Panc1 (cell line): ENCODE data around the gene SHBG. TPM values are rescaled to one million over a fixed set of nuclear protein-coding genes. Genes with fewer than 3 reads are reported as not detected.

Experiments used
- ATAC-seq: fragments of 200-7000 bp; cut with Tn5 transposase; 2 replicates; pipeline ENCODE4 v1.9.1; 2020; ENCODE audit warnings: mild to moderate bottlenecking, moderate library complexity
- BruUV-seq: library from RNA; stranded (reverse); fragments of 400-500 nt; replicated peaks from 2 replicates; lab custom pipeline; 2021; lab: Mats Ljungman, UMichigan
- CTCF ChIA-PET: fragments of 300-600 bp; sonication (Branson Sonifier 250); formaldehyde crosslinking; loops from one replicate; lab custom pipeline; 2022; ENCODE audit warnings: antibody characterized with exemption; lab: Charles Lee
- POLR2A ChIA-PET: fragments of 300-600 bp; sonication (Branson Sonifier 250); formaldehyde crosslinking; loops from one replicate; lab custom pipeline; 2022; ENCODE audit warnings: antibody characterized with exemption; lab: Charles Lee
- DNase-seq: peaks from one replicate; pipeline ENCODE4 v3.0.0-alpha.2; 2010; ENCODE audit warnings: low read depth, low spot score
- H3K27ac ChIP-seq: 2 replicates; pipeline ENCODE4 v1.5.1; 2011; ENCODE audit warnings: mild to moderate bottlenecking, low read length, inconsistent platforms
- H3K27me3 ChIP-seq: fragments of 200-500 bp; sonication (Bioruptor generic); 2 replicates; pipeline ENCODE4 v1.6.0; 2014; ENCODE audit warnings: low read length, inconsistent platforms; ENCODE audit not compliant: control insufficient read depth, insufficient read depth
- H3K36me3 ChIP-seq: fragments of 200-500 bp; sonication (Bioruptor generic); 2 replicates; pipeline ENCODE4 v1.5.1; 2014; ENCODE audit warnings: inconsistent platforms, mild to moderate bottlenecking, low read length, moderate library complexity; ENCODE audit not compliant: control insufficient read depth, insufficient read depth
- H3K4me1 ChIP-seq: 2 replicates; pipeline ENCODE4 v1.5.1; 2011; ENCODE audit warnings: inconsistent platforms, mild to moderate bottlenecking, low read length, moderate library complexity; ENCODE audit not compliant: control insufficient read depth, insufficient read depth
- H3K4me3 ChIP-seq, 2 experiments: 2 replicates each; pipeline ENCODE4 v1.5.1; 2011 to 2012; ENCODE audit warnings: low read depth in 2 of 2, low read length in 2 of 2, mild to moderate bottlenecking in 2 of 2, inconsistent platforms in 1 of 2, moderate library complexity in 1 of 2
- H3K9me3 ChIP-seq: fragments of 200-500 bp; sonication (Bioruptor generic); 2 replicates; pipeline ENCODE4 v1.5.1; 2014; ENCODE audit warnings: low read depth, mild to moderate bottlenecking, inconsistent platforms, low read length, moderate library complexity; ENCODE audit not compliant: control insufficient read depth, insufficient read depth
- CTCF ChIP-seq: fragments of 450-650 bp; IDR thresholded peaks from 2 replicates; pipeline ENCODE4 v1.5.1; 2017; ENCODE audit warnings: mild to moderate bottlenecking
- POLR2AphosphoS5 ChIP-seq: IDR thresholded peaks from 2 replicates; pipeline ENCODE4 v1.6.1; 2012; ENCODE audit warnings: mild to moderate bottlenecking, low read depth, low read length, moderate library complexity
- SIN3A ChIP-seq: IDR thresholded peaks from 2 replicates; pipeline ENCODE4 v1.6.1; 2012; ENCODE audit warnings: low read depth, mild to moderate bottlenecking, low read length, moderate library complexity, borderline replicate concordance; ENCODE audit not compliant: insufficient read depth
- TCF7L2 ChIP-seq: IDR thresholded peaks from 2 replicates; pipeline ENCODE4 v1.6.1; 2011; ENCODE audit warnings: mild to moderate bottlenecking, low read depth, low read length, inconsistent platforms
- in situ Hi-C: cut with HindIII; loops from 2 replicates; pipeline ENCODE4 v1.10.0; 2016; ENCODE audit warnings: low sequenced_read_pairs, low pct_unique_long_range_greater_than_20kb
- intact Hi-C: fragments of 100-400 bp; cut with micrococcal nuclease; formaldehyde crosslinking; loops from one replicate; pipeline ENCODE4 v1.10.0; 2022; ENCODE audit not compliant: unreplicated experiment
- total RNA-seq: library from RNA; stranded (reverse); gene quantifications from one replicate; pipeline ENCODE4 v1.2.1, GENCODE V29; 2021; ENCODE audit not compliant: unreplicated experiment
- TF ChIP-seq, protein P1 (sequence below), 2 experiments: IDR thresholded peaks; 2 replicates each; pipeline ENCODE4 v1.6.1; 2011 to 2012; ENCODE audit warnings: low read depth in 2 of 2, control low read depth in 1 of 2, low read length in 1 of 2, mild to moderate bottlenecking in 1 of 2, moderate library complexity in 1 of 2; ENCODE audit not compliant: insufficient read depth in 1 of 2

SHBG gene
- total RNA-seq, 1 experiment from 2014 or later: 1.2 TPM

DNA sequence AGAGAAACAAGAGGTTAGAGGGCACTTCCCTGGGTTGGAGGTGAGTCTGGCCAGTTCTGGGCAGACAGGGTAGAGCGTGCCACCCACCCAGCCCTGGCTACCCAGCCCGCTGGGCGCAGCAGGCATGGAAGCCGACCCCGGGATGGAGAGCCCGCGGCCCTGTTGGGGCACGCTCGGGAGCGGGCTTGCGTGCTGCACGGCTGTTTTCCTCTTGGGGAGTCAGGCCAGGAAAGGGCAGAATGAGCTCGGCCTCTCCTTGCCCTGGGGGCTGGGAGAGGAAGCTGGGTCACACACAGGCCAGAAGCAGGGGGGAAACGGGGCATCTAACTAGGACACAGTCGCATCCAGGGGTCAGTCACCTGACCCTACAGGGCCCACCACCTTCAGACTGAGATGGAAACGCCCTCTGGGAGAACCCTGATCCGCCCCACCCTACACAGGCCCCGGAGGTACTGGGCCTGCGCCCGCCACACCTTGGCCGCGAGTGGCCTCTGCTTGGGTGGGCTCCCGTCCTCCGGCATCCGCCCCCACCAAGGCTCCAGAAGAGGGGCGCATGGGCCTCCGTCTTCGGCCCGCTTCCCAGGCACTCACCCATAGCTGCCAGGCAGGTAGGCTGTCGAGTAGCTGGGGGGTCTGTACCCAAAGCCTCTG lies 41.3 kb upstream of the SHBG start:
- Histone ChIP-seq H3K36me3 (peaks cover 5% of the 10 kb centered on the region), H3K27me3 (no peaks in the 10 kb centered on the region), H3K4me1 (peaks cover 17% of the 10 kb centered on the region), H3K4me3 (no peak overlapping the region), H3K27ac (no peak overlapping the region), H3K9me3 (no peaks in the 10 kb centered on the region)
- no TSS peak for BruUV-seq
- ChIA-PET CTCF (no interaction called here), POLR2A (no interaction called here)
- TF ChIP-seq SIN3A (no peak), TCF7L2 (no peak), CTCF (no peak), POLR2AphosphoS5 (no peak)
- TF ChIP-seq, protein P1, sequence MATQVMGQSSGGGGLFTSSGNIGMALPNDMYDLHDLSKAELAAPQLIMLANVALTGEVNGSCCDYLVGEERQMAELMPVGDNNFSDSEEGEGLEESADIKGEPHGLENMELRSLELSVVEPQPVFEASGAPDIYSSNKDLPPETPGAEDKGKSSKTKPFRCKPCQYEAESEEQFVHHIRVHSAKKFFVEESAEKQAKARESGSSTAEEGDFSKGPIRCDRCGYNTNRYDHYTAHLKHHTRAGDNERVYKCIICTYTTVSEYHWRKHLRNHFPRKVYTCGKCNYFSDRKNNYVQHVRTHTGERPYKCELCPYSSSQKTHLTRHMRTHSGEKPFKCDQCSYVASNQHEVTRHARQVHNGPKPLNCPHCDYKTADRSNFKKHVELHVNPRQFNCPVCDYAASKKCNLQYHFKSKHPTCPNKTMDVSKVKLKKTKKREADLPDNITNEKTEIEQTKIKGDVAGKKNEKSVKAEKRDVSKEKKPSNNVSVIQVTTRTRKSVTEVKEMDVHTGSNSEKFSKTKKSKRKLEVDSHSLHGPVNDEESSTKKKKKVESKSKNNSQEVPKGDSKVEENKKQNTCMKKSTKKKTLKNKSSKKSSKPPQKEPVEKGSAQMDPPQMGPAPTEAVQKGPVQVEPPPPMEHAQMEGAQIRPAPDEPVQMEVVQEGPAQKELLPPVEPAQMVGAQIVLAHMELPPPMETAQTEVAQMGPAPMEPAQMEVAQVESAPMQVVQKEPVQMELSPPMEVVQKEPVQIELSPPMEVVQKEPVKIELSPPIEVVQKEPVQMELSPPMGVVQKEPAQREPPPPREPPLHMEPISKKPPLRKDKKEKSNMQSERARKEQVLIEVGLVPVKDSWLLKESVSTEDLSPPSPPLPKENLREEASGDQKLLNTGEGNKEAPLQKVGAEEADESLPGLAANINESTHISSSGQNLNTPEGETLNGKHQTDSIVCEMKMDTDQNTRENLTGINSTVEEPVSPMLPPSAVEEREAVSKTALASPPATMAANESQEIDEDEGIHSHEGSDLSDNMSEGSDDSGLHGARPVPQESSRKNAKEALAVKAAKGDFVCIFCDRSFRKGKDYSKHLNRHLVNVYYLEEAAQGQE (IDR thresholded peaks at IDR 0.05; ENCODE audit: insufficient read depth in 1 of 2, low read depth in 2 of 2, low read length in 1 of 2): no peak
- in situ Hi-C loops: no loop called here
- ATAC-seq (no peak), DNase-seq (no peak)
- intact Hi-C loops: no loop called here

DNA sequence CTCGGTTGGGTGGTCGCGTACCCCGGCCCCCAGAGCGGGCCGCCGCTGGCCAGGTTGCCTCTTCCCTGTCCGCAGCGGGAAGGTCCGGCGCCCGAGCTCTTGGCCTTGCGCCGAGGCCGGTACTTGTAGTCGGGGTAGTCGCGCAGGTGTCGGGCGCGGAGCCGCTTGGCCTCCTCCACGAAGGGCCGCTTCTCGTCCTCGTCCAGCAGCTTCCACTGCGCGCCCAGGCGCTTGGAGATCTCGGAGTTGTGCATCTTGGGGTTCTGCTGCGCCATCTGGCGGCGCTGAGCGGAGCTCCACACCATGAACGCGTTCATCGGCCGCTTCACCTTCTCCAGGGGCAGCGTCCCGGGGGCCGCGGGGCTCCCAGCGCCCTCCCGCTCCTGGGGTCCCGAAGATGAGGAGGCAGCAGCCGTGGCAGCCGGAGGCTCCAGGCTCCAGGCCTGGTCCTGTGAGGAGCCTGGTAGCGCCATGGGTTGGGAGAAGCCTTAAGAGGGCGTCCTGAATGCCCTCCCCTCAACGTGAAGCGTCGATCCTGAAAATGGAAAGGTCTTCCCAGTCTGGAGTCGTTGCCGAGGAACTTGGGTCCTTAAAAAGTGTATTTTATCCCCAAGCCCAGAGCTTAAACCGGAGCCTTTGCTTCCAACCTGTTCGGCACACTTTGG lies 40.6 kb upstream of the SHBG start:
- CTCF ChIA-PET: no interaction called here
- Histone ChIP-seq H3K27ac (no peak overlapping the region), H3K36me3 (peaks cover 10% of the 10 kb centered on the region), H3K4me3 (no peak overlapping the region), H3K4me1 (peaks cover 17% of the 10 kb centered on the region), H3K9me3 (no peaks in the 10 kb centered on the region), H3K27me3 (no peaks in the 10 kb centered on the region)
- no TSS peak for BruUV-seq
- no peak for DNase-seq
- intact Hi-C loops: no loop called here
- POLR2A ChIA-PET: no interaction called here
- no peak for TF ChIP-seq TCF7L2
- TF ChIP-seq POLR2AphosphoS5: peak; percentile 9; the same call in 1 of the 2 replicates
- TF ChIP-seq CTCF: peak; percentile 79; the same call in 1 of the 2 replicates
- ATAC-seq: peak; percentile 36; the same call in 1 of the 2 replicates
- in situ Hi-C loops: no loop called here
